Measurements from ENCODE around the gene ACTR2. TPM values are rescaled to one million over a fixed set of nuclear protein-coding genes. Genes with fewer than 3 reads are reported as not detected.

The ACTR2 gene
- total RNA-seq, 1 experiment from 2014 or later: 246 TPM

DNA sequence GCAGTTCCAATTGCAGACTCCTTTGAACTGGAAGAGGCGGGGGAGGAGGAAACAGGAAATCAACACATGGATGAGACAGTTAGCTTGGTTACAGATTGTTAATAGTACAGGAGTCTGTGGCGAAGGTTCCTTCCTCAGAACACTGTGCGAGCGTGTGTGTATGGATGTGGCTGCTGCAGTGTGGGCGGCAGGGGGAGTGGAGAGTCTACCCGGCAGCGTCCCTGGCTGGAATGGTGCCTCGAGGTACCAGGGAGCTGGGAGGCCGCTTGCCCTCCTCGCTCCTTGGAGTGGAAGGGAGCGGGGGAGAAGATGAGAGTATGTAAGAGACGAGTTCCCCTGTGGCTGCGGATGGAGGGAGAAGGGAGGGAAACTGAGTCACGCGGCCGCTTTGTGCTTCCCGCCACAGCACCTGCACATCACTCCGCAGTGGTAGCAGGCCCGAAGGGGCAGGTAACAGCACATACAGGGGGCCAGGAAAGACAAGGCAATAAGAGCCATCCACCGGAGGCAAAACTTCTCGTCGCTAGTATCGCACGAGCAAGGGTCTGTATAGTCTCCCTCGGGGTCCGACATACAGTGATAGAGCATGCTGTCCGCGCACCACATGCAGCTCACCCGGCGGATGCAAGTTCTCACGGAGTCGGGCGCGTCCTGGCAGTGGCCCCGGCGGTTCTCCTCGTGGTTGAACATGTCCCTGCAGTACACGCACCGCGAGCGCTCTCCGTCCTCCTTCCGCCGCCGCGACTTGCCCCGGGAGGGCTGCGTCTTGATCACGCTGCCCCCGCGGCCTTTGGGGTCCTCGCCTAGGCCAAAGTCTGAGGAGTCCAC, 85.7 kb downstream of the ACTR2 start:
- BruUV-seq (replicated peaks): no TSS peak
- H3K79me2 ChIP-seq (ENCODE audit: low read depth): 0 out of 2 replicates have a peak, but pooled peaks cover 9% of the 10 kb centered on the region
- H3F3A ChIP-seq (ENCODE audit: insufficient read depth, low read depth): peaks cover 4% of the 10 kb centered on the region; the same call in 1 of the 2 replicates
- no peaks in the 10 kb centered on the region for H3K9me3 ChIP-seq (ENCODE audit: insufficient read depth, low read depth)
- H3K4me2 ChIP-seq: no peak overlapping the region
- H3K36me3 ChIP-seq (ENCODE audit: low read depth): peaks cover 20% of the 10 kb centered on the region; the same call in 1 of the 2 replicates
- no peaks in the 10 kb centered on the region for H4K20me1 ChIP-seq (ENCODE audit: insufficient read depth)
- H3K27ac ChIP-seq: no peak overlapping the region
- peaks cover 6% of the 10 kb centered on the region; the same call in 1 of the 2 replicates for H3K4me1 ChIP-seq (replicated peaks; ENCODE audit: insufficient read depth)
- no peak overlapping the region for H2AFZ ChIP-seq
- ChIA-PET POLR2A (ENCODE audit: unreplicated experiment) (no interaction called here), CTCF (no interaction called here)
- no peak overlapping the region for H3K4me3 ChIP-seq
- TF ChIP-seq, protein P1, sequence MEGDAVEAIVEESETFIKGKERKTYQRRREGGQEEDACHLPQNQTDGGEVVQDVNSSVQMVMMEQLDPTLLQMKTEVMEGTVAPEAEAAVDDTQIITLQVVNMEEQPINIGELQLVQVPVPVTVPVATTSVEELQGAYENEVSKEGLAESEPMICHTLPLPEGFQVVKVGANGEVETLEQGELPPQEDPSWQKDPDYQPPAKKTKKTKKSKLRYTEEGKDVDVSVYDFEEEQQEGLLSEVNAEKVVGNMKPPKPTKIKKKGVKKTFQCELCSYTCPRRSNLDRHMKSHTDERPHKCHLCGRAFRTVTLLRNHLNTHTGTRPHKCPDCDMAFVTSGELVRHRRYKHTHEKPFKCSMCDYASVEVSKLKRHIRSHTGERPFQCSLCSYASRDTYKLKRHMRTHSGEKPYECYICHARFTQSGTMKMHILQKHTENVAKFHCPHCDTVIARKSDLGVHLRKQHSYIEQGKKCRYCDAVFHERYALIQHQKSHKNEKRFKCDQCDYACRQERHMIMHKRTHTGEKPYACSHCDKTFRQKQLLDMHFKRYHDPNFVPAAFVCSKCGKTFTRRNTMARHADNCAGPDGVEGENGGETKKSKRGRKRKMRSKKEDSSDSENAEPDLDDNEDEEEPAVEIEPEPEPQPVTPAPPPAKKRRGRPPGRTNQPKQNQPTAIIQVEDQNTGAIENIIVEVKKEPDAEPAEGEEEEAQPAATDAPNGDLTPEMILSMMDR (conservative IDR thresholded peaks at IDR 0.05): no peak
- TF ChIP-seq EZH2 (IDR thresholded peaks at IDR 0.05; ENCODE audit: low read depth): no peak
- intact Hi-C loops (cut with micrococcal nuclease; ENCODE audit: unreplicated experiment): no loop called here
- H3K9me2 ChIP-seq (ENCODE audit: insufficient read depth): no peaks in the 10 kb centered on the region
- DNase-seq: no peak
- no peaks in the 10 kb centered on the region for H3K27me3 ChIP-seq (ENCODE audit: insufficient read depth, low read depth)

DNA sequence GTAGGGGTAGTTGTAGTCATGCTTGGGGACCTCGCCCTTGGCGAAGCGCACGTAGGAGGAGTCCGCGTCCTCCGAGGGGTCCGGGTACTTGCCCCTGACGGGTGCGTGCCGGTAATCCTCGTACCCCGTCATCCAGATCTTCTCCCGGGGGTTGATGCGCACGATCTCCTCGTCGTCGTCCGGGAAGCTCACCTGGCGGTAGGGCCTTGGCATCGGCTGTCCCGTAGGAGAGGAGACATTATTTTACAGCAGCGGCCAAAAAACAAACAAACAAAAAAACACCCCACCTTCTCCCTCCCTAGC, 86.3 kb downstream of the ACTR2 start:
- Histone ChIP-seq H3K27ac (no peak overlapping the region), H3K4me1 (replicated peaks; ENCODE audit: insufficient read depth) (peaks cover 6% of the 10 kb centered on the region), H3K79me2 (ENCODE audit: low read depth) (peaks cover 12% of the 10 kb centered on the region), H3K4me2 (no peak overlapping the region), H3K36me3 (ENCODE audit: low read depth) (peaks cover 20% of the 10 kb centered on the region; the same call in 1 of the 2 replicates), H3F3A (ENCODE audit: insufficient read depth, low read depth) (peaks cover 4% of the 10 kb centered on the region; the same call in 1 of the 2 replicates), H4K20me1 (ENCODE audit: insufficient read depth) (no peaks in the 10 kb centered on the region), H3K9me3 (ENCODE audit: insufficient read depth, low read depth) (no peaks in the 10 kb centered on the region), H3K27me3 (ENCODE audit: insufficient read depth, low read depth) (no peaks in the 10 kb centered on the region), H3K9me2 (ENCODE audit: insufficient read depth) (no peaks in the 10 kb centered on the region), H3K4me3 (no peak overlapping the region), H2AFZ (no peak overlapping the region)
- no peak for DNase-seq
- BruUV-seq (replicated peaks): no TSS peak
- ChIA-PET CTCF (no interaction called here), POLR2A (ENCODE audit: unreplicated experiment) (no interaction called here)
- TF ChIP-seq, protein P1 (conservative IDR thresholded peaks at IDR 0.05): no peak
- no peak for TF ChIP-seq EZH2 (IDR thresholded peaks at IDR 0.05; ENCODE audit: low read depth)
- intact Hi-C loops (cut with micrococcal nuclease; ENCODE audit: unreplicated experiment): no loop called here

DNA sequence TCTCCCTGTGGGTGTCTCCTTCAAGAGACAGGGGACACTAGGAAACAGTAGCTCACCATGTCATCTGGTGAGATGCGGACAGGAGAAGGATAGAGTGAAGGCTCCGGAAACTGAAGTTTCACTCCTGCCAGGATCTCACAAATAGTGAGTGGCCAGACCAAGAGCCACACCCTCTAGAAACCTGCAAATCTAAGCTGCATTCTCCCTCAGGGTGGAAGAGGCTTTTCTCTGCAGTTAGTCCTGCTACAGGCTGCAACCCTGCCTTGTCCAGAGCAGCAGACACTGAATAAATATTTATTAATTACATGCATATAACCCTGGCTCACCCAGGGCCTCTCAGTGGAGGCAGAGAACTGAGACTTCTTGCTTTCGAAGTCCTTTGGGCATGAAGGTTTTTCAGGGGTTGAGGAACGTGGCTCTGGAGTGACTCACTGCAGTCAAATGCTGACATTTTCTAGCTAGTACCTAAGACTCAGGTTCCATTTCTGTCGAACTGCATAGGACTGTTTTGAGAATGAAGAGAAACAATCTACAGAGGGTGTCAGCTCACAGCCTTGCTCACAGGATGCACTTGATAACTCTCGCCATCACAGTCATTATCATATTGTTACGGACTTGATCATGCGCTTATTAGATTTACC, 87.3 kb downstream of the ACTR2 start:
- Histone ChIP-seq H3K36me3 (ENCODE audit: low read depth) (peaks cover 20% of the 10 kb centered on the region; the same call in 1 of the 2 replicates), H4K20me1 (ENCODE audit: insufficient read depth) (no peaks in the 10 kb centered on the region), H3K4me3 (no peak overlapping the region), H3K9me3 (ENCODE audit: insufficient read depth, low read depth) (no peaks in the 10 kb centered on the region), H3K9me2 (ENCODE audit: insufficient read depth) (no peaks in the 10 kb centered on the region), H3K27ac (no peak overlapping the region), H3F3A (ENCODE audit: insufficient read depth, low read depth) (peaks cover 13% of the 10 kb centered on the region; the same call in 1 of the 2 replicates), H3K27me3 (ENCODE audit: insufficient read depth, low read depth) (no peaks in the 10 kb centered on the region), H3K4me1 (replicated peaks; ENCODE audit: insufficient read depth) (peaks cover 14% of the 10 kb centered on the region), H3K4me2 (no peak overlapping the region), H2AFZ (no peak overlapping the region), H3K79me2 (ENCODE audit: low read depth) (peaks cover 19% of the 10 kb centered on the region)
- no peak for DNase-seq
- intact Hi-C loops (cut with micrococcal nuclease; ENCODE audit: unreplicated experiment): no loop called here
- POLR2A ChIA-PET (ENCODE audit: unreplicated experiment): interaction anchor here (0.7 kb wide), 1 partner anchor 14 kb away, joined by 7 read pairs; no protein-coding TSS in a partner anchor
- CTCF ChIA-PET: interaction anchor here (0.5 to 0.6 kb wide), 2 partner anchors 226 to 422 kb away, joined by 3 to 4 read pairs; no protein-coding TSS in a partner anchor
- BruUV-seq (replicated peaks): no TSS peak
- TF ChIP-seq, protein P1 (conservative IDR thresholded peaks at IDR 0.05): no peak
